NT2/D1 (cell line): Measurements from ENCODE around the gene KSR1.
"Not testable (repeated sequence)": the region's sequence is repeated elsewhere in the genome, so short reads cannot be mapped to it uniquely, and the experiment has no call there.

Experiments used
- DNase-seq: peaks from one replicate; pipeline ENCODE4 v3.0.0-alpha.2; 2011; ENCODE audit warnings: low read depth, low spot score
- H3K27me3 ChIP-seq: 2 replicates; pipeline ENCODE4 v1.6.0; 2011; ENCODE audit warnings: mild to moderate bottlenecking; ENCODE audit not compliant: insufficient read length, insufficient read depth
- H3K36me3 ChIP-seq: 2 replicates; pipeline ENCODE4 v1.6.1; 2011; ENCODE audit warnings: mild to moderate bottlenecking, low read length, mixed read lengths; ENCODE audit not compliant: insufficient read depth, insufficient read length
- H3K4me1 ChIP-seq: 2 replicates; pipeline ENCODE4 v1.5.1; 2011; ENCODE audit not compliant: insufficient read depth, insufficient read length
- H3K4me3 ChIP-seq: 2 replicates; pipeline ENCODE4 v1.5.1; 2011; ENCODE audit warnings: low read depth; ENCODE audit not compliant: insufficient read length
- H3K9ac ChIP-seq: 2 replicates; pipeline ENCODE4 v1.6.0; 2011; ENCODE audit warnings: low read depth; ENCODE audit not compliant: insufficient read length
- H3K9me3 ChIP-seq: 2 replicates; pipeline ENCODE4 v1.5.1; 2011; ENCODE audit warnings: mild to moderate bottlenecking, low read length; ENCODE audit not compliant: insufficient read depth
- SUZ12 ChIP-seq: IDR thresholded peaks from 2 replicates; pipeline ENCODE4 v1.6.1; 2011; ENCODE audit not compliant: insufficient read length, insufficient read depth; ENCODE audit errors: extremely low read depth
- YY1 ChIP-seq: IDR thresholded peaks from 2 replicates; pipeline ENCODE4 v1.6.1; 2011; ENCODE audit not compliant: insufficient read length, insufficient read depth
- ZNF274 ChIP-seq: IDR thresholded peaks from 2 replicates; pipeline ENCODE4 v1.6.1; 2011; ENCODE audit warnings: mild to moderate bottlenecking, low read depth, low read length

Gene KSR1

GRCh38 chr17:27422601-27423000 lies 33.6 kb upstream of the KSR1 start:
- H3K36me3 ChIP-seq: no peaks in the 10 kb centered on the region
- H3K4me3 ChIP-seq: no peak overlapping the region
- H3K4me1 ChIP-seq: no peaks in the 10 kb centered on the region
- no peak for DNase-seq
- H3K27me3 ChIP-seq: no peaks in the 10 kb centered on the region
- no peak overlapping the region for H3K9ac ChIP-seq
- no peaks in the 10 kb centered on the region for H3K9me3 ChIP-seq
- TF ChIP-seq ZNF274 (no peak), YY1 (no peak), SUZ12 (no peak)

- Histone ChIP-seq H3K9ac (no peak overlapping the region), H3K9me3 (no peaks in the 10 kb centered on the region), H3K4me3 (no peak overlapping the region), H3K4me1 (no peaks in the 10 kb centered on the region), H3K27me3 (no peaks in the 10 kb centered on the region), H3K36me3 (no peaks in the 10 kb centered on the region)
- DNase-seq: no peak
- TF ChIP-seq SUZ12: no peak
- no peak for TF ChIP-seq ZNF274
- no peak for TF ChIP-seq YY1
Observed at GRCh38 chr17:27423651-27424050, 32.6 kb upstream of the KSR1 start.

- TF ChIP-seq ZNF274 (no peak), YY1 (no peak), SUZ12 (no peak)
- Histone ChIP-seq H3K27me3 (no peaks in the 10 kb centered on the region), H3K36me3 (no peaks in the 10 kb centered on the region), H3K4me1 (no peaks in the 10 kb centered on the region), H3K4me3 (no peak overlapping the region), H3K9ac (no peak overlapping the region), H3K9me3 (no peaks in the 10 kb centered on the region)
- DNase-seq: no peak
Observed at GRCh38 chr17:27424516-27424915, 31.7 kb upstream of the KSR1 start.

- Histone ChIP-seq H3K36me3 (no peaks in the 10 kb centered on the region), H3K4me3 (no peak overlapping the region), H3K4me1 (no peaks in the 10 kb centered on the region), H3K27me3 (no peaks in the 10 kb centered on the region), H3K9me3 (no peaks in the 10 kb centered on the region), H3K9ac (no peak overlapping the region)
- no peak for TF ChIP-seq ZNF274
- TF ChIP-seq YY1: no peak
- no peak for TF ChIP-seq SUZ12
- no peak for DNase-seq
Observed at GRCh38 chr17:27424941-27425340, 31.3 kb upstream of the KSR1 start.

GRCh38 chr17:27425571-27425970 lies 30.7 kb upstream of the KSR1 start:
- H3K4me1 ChIP-seq, H3K9ac ChIP-seq, H3K27me3 ChIP-seq, H3K9me3 ChIP-seq, DNase-seq, H3K4me3 ChIP-seq, H3K36me3 ChIP-seq: not testable (repeated sequence)

GRCh38 chr17:27425991-27426390 lies 30.3 kb upstream of the KSR1 start:
- Histone ChIP-seq H3K4me3 (no peak overlapping the region), H3K36me3 (no peaks in the 10 kb centered on the region), H3K27me3 (no peaks in the 10 kb centered on the region), H3K4me1 (no peaks in the 10 kb centered on the region), H3K9me3 (no peaks in the 10 kb centered on the region), H3K9ac (no peak overlapping the region)
- no peak for TF ChIP-seq SUZ12
- TF ChIP-seq ZNF274: no peak
- TF ChIP-seq YY1: no peak
- DNase-seq: no peak

- H3K4me3 ChIP-seq, H3K27me3 ChIP-seq, H3K9me3 ChIP-seq, H3K9ac ChIP-seq, H3K4me1 ChIP-seq, H3K36me3 ChIP-seq, DNase-seq: not testable (repeated sequence)
Observed at GRCh38 chr17:27426471-27426870, 29.8 kb upstream of the KSR1 start.

- H3K9me3 ChIP-seq, DNase-seq, H3K4me1 ChIP-seq, H3K4me3 ChIP-seq, H3K27me3 ChIP-seq, H3K9ac ChIP-seq, H3K36me3 ChIP-seq: not testable (repeated sequence)
Observed at GRCh38 chr17:27427166-27427862, 28.9 kb upstream of the KSR1 start.
